IPS-NIHi7 (cell line): Measurements from ENCODE around the gene SEC31B.

Experiments used
- DNase-seq: peaks from one replicate; pipeline ENCODE4 v3.0.0; 2012; ENCODE audit warnings: mixed read lengths; ENCODE audit errors: extremely low spot score

SEC31B gene

GRCh38 chr10:100529475-100530298, 10.0 kb upstream of the SEC31B start, which contains the start of gene NDUFB8:
TSS of gene NDUFB8 (minus strand) at chr10:100529871. CDS start at chr10:100529851, 20 bp downstream.
- DNase-seq = peak; percentile 91

DNA sequence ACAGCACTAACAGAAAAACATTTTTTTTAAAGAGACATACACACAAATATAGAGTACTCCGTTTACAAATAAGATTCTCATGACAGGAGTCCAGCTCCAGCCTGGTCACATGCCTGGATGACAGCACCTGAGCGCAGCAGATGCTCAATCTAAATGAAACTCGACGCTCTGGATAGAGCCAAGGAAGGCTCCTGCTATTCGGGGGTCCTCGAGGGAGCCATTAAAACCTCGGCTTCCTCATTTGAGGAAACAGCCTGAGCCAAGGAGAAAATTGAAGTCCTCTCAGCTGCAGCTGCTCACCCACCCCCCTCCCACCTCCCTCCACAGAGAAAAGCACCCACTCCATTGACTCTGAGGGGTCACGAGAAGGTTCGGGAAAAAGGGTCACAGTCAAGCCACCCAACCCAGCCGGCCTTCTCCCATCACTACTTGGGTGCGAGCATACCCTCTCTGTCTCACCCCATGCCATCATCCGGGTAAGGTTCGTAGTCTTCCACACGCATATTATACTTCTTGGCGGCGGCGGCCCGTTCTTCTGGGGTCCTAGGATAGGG, 9.3 kb upstream of the SEC31B start:
- DNase-seq = no peak

DNA sequence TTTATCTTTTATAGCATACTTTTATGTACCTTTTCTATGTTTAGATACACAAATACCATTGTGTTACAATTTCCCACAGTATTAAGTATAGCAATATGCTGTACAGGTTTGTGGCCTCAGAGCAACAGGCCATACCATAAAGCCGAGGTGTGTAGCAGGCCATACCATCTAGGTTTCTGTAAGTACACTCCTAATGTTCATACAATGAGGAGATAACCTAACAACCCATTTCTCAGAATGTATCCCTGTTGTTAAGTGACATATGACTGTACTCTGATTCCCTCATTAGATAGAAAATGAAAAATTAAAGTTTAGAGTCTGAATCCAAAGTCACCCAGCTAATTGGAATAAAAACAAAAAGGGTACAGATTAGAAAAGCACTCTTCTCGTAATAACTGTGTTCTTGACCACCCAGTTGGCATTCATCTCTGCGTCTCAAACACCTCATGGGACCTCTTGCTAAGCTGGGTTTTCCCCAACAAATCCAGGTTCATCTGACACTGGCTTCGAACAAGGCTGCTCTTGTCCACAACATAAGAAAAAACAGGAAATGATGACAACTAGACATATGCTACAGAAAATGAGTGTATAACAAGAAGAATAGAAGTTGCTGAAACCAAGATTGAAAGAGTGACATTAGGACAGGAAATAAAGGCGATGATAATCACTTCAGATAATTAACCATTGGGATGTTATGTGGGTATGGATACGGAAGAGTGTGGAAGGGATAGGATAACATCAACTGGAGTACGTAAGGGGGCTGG, 8.6 kb upstream of the SEC31B start:
- DNase-seq = no peak

GRCh38 chr10:100524638-100525037, 5.0 kb upstream of the SEC31B start:
- DNase-seq = no peak

- DNase-seq = no peak
Measured at GRCh38 chr10:100524206-100524605, 4.5 kb upstream of the SEC31B start.

- no peak for DNase-seq
Measured at GRCh38 chr10:100522945-100523344, 3.3 kb upstream of the SEC31B start.

DNA sequence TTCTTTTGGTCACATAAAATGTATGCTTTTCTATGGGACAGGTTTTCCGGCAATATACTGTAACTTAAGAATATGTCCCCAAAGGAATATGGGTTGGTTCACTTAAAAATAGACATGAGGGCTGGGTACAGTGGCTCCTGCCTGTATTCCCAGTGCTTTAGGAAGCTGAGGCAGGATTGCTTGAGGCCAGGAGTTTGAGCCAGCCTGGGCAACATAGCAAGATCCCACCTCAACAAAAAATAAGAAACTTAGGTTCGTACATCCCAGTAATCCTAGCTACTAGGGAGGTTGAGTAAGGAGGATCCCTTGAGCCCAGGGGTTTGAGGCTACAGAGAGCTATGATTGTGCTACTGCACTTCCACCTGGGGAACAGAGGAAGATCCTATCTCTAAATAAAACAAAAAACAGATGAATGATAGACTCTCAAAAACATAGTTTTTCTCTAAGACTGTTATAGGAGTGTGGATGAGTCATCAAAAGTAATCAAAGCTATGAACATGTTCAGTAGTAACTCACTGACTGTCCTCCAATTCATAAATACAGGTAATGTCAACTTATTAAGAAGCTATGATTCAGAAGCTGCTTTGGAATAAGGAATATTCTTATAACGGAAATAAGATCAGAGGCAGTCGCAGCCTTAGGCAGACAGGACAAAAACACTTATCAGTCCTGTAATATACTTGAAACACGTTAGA, 2.6 kb upstream of the SEC31B start:
- no peak for DNase-seq

- no peak for DNase-seq
Measured at GRCh38 chr10:100520811-100521210, 1.1 kb upstream of the SEC31B start.

- peak; percentile 56 for DNase-seq
Measured at GRCh38 chr10:100518761-100519241, 860 bp downstream of the SEC31B start.

- DNase-seq = peak; percentile 56
Measured at GRCh38 chr10:100516847-100517246, 2.8 kb downstream of the SEC31B start.

- DNase-seq = no peak
Measured at GRCh38 chr10:100515612-100516011, 4.0 kb downstream of the SEC31B start.

- DNase-seq = no peak
Measured at GRCh38 chr10:100510533-100511308, 8.9 kb downstream of the SEC31B start.

GRCh38 chr10:100509241-100509840, 10.3 kb downstream of the SEC31B start:
- no peak for DNase-seq

DNA sequence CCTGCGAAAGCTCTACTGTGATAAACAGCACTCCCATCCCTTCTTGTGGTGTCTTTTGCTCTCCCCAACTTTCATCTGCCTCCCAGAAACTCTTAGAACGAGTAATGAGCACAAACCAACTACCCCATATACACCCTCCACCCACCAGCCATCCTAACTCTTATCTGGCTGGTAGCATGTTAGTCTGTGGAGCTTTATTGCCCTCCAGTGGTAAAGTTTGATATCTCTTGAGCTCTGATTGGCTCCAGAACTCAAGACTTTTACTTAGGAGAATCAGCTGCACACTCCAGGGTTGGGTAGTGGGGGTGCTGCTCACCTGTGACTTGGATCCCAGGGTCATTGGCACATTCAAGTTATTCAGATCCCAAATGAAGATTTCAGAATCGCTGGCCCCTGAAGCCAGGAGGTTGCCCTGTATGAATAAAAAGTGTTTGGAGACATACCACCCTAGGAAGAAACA, 10.9 kb downstream of the SEC31B start:
- peak; percentile 82 for DNase-seq

- DNase-seq = no peak
Measured at GRCh38 chr10:100508266-100508665, 11.4 kb downstream of the SEC31B start.

DNA sequence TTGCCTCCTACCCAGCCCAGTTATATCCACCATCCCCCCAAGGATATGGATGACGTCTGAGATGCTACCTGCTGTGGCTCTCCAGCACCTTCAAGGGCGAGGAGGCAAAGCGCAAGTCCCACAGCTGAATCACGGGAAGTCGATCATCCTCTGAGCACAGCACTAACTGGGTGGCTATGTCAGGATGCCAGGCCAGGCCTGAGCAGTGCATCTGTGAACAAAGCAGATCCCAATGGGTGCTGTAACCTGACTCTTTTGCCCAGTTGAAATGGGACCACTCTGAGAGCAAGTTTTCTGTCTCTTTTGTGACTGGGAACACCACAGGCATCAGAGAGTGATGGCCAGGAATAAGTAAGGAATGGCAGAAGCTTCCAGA, 12.3 kb downstream of the SEC31B start:
- no peak for DNase-seq

DNA sequence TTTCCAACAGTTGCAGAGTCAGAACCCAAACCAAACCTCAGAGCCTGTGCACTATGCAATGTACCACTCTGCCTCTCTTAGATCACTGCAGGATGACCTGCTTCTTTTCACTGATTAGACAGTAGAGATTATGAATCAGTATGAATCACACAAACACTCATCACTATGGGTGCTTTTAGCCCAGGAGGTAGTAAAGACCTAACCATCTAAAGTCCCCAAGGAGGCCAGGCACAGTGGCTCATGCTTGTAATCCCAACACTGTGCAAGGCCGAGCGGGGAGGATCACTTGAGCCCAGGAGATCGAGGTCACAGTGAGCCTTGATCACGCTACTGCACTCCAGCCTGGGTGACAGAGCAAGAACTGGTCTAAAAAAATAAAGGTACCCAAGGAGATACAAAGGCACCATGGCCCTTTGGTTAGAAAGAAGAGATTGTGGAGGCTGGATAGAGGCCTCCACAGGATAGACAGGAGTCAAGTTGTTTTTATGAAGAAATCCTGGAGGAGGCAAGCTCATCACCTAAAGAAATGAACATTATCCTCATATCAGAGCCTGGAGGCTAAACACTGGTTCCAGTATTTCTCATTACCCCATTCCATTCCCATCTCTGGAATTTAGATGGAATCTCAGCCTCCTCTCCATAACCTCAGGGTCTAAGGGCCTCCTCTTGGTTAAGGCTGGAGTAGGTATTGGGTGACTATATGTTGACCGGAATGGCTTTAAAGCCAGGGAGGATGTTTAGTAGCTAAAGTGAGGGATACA, 12.9 kb downstream of the SEC31B start:
- DNase-seq = no peak

DNA sequence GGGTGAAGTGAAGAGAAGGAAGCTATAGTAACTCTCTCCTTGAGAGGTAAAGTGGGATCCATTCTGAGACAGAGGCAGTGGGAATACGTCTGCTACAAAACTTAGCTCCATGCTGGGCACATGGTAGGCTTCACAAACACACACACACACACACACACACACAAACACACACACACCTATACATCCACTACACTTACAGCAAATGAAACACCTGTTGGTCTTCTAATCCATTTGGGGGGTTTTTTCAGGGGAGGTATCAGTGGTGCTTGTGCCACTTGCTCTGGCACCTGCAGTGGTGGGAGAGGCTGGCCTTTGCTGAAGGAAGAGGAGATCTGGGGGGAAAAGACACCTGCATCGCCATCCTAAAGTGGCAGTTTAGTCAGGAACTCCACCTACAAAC, 14.5 kb downstream of the SEC31B start:
- DNase-seq = no peak

GRCh38 chr10:100504096-100504495, 15.6 kb downstream of the SEC31B start:
- no peak for DNase-seq
